Natural killer cell (primary cell): ENCODE data around the gene FRMD4A. TPM values are rescaled to one million over a fixed set of nuclear protein-coding genes. Genes with fewer than 3 reads are reported as not detected.

Source experiments
- ATAC-seq, 3 donors: fragments of 150-1000 bp in 2 of 3; fragments of 200-7000 bp in 1 of 3; cut with Tn5 transposase; 1 replicate in 1 of 3; 2 replicates in 2 of 3; pipeline ENCODE4 v1.10.0; 2021; ENCODE audit warnings: mild to moderate bottlenecking in 2 of 3, moderate library complexity in 2 of 3
- DNase-seq, 2 donors: peaks; one replicate each; pipeline versions ENCODE4 v3.0.0 to v3.0.0-alpha.2; 2013 to 2021; ENCODE audit warnings: mixed read lengths in 1 of 2
- H3K27ac ChIP-seq: one replicate; pipeline ENCODE4 v1.5.1; 2013; ENCODE audit warnings: mild to moderate bottlenecking, low read length
- H3K27me3 ChIP-seq: one replicate; pipeline ENCODE4 v1.6.1; 2013; ENCODE audit warnings: low read length; ENCODE audit not compliant: control insufficient read depth, insufficient read depth
- H3K36me3 ChIP-seq: one replicate; pipeline ENCODE4 v1.6.1; 2013; ENCODE audit warnings: low read length; ENCODE audit not compliant: control insufficient read depth, insufficient read depth
- H3K4me1 ChIP-seq: one replicate; pipeline ENCODE4 v1.6.1; 2013; ENCODE audit warnings: low read length; ENCODE audit not compliant: control insufficient read depth, insufficient read depth
- H3K4me3 ChIP-seq: one replicate; pipeline ENCODE4 v1.5.1; 2013; ENCODE audit warnings: low read length
- H3K9me3 ChIP-seq: one replicate; pipeline ENCODE4 v1.6.1; 2013; ENCODE audit warnings: low read length; ENCODE audit not compliant: control insufficient read depth, insufficient read depth
- H3K27ac Mint-ChIP-seq, 2 donors: one replicate each; pipeline ENCODE4 v1.8.0; 2022; ENCODE audit warnings: mild to moderate bottlenecking in 2 of 2, mixed read lengths in 2 of 2, moderate library complexity in 1 of 2
- H3K27me3 Mint-ChIP-seq, 2 donors: one replicate each; pipeline ENCODE4 v1.8.0; 2022; ENCODE audit warnings: low read depth in 2 of 2, mixed read lengths in 2 of 2
- H3K36me3 Mint-ChIP-seq: one replicate; pipeline ENCODE4 v1.8.0; 2022; ENCODE audit warnings: mixed read lengths
- H3K4me1 Mint-ChIP-seq, 2 donors: one replicate each; pipeline ENCODE4 v1.8.0; 2022; ENCODE audit warnings: mixed read lengths in 2 of 2
- H3K4me3 Mint-ChIP-seq: one replicate; pipeline ENCODE4 v1.8.0; 2022; ENCODE audit warnings: mild to moderate bottlenecking, moderate library complexity, mixed read lengths
- H3K9me3 Mint-ChIP-seq, 2 donors: one replicate each; pipeline ENCODE4 v1.8.0; 2022; ENCODE audit warnings: mixed read lengths in 2 of 2
- CTCF ChIP-seq: fragments of 200-600 bp; IDR thresholded peaks from one replicate; pipeline ENCODE4 v1.8.0; 2022; ENCODE audit warnings: antibody characterized with exemption
- WGBS: methylation state at CpG from one replicate; pipeline ENCODE4 v1.1.7; 2013; ENCODE audit warnings: missing lambda C conversion rate; ENCODE audit not compliant: insufficient coverage; 5-methylcytosine and 5-hydroxymethylcytosine counted together
- intact Hi-C: fragments of 100-400 bp; cut with micrococcal nuclease; formaldehyde crosslinking; loops from one replicate; pipeline ENCODE4 v1.14.2; 2022
- total RNA-seq, 4 donors: library from RNA; stranded (reverse); fragments of 120-200 nt in 1 of 4; gene quantifications; one replicate each; pipeline versions ENCODE4 v1.2.3 to v1.2.4, GENCODE V29; 2013 to 2022

Gene FRMD4A
- total RNA-seq, 3 donors from 2014 or later (not counting 1 experiment from before 2014, with no cell fraction given), result 0.36 to 0.38 TPM; not detected in 1

DNA sequence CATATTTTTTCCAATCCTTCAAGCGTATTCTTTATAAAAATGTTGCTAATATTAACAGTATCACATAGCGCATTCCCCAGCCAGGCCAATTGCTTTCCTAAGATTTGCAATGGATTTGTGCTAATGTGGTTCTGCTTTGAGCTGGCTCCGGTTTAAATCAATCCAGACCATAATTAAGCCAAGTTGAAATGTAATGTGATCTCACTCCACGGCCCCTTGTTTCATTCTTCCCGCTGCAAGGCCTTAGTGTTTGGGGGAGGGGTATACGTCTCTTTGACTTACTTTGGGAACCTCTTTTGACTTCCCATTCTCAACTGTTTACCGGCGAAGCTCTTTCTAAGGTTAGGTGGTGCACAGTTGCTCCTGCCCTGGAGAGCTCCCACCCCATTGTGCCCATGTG, 657.6 kb downstream of the FRMD4A start:
- H3K36me3 Mint-ChIP-seq, result no peaks in the 10 kb centered on the region
- intact Hi-C loops, result no loop called here
- Histone ChIP-seq H3K27me3 (no peaks in the 10 kb centered on the region), H3K4me1 (no peaks in the 10 kb centered on the region), H3K9me3 (no peaks in the 10 kb centered on the region), H3K27ac (no peak overlapping the region), H3K36me3 (no peaks in the 10 kb centered on the region), H3K4me3 (no peak overlapping the region)
- no peaks in the 10 kb centered on the region for H3K4me1 Mint-ChIP-seq
- no peak overlapping the region for H3K27ac Mint-ChIP-seq
- DNase-seq (no peak), ATAC-seq (no peak)
- TF ChIP-seq CTCF, result no peak
- WGBS, result 93% methylated on average over 4 of the region's 8 CpGs
- H3K27me3 Mint-ChIP-seq, result no peaks in the 10 kb centered on the region
- no peak overlapping the region for H3K4me3 Mint-ChIP-seq
- H3K9me3 Mint-ChIP-seq, result no peaks in the 10 kb centered on the region

GRCh38 chr10:13672548-13672947, 658.2 kb downstream of the FRMD4A start:
- 94% methylated on average over 5 of the region's 7 CpGs for WGBS
- no peak overlapping the region for H3K27ac ChIP-seq
- H3K36me3 ChIP-seq, result no peaks in the 10 kb centered on the region
- H3K27ac Mint-ChIP-seq, result no peak overlapping the region
- H3K9me3 ChIP-seq, result no peaks in the 10 kb centered on the region
- ATAC-seq (no peak), DNase-seq (no peak)
- H3K9me3 Mint-ChIP-seq, result no peaks in the 10 kb centered on the region
- intact Hi-C loops, result no loop called here
- no peaks in the 10 kb centered on the region for H3K36me3 Mint-ChIP-seq
- no peak overlapping the region for H3K4me3 Mint-ChIP-seq
- no peak overlapping the region for H3K4me3 ChIP-seq
- no peak for TF ChIP-seq CTCF
- H3K27me3 Mint-ChIP-seq, result no peaks in the 10 kb centered on the region
- no peaks in the 10 kb centered on the region for H3K4me1 Mint-ChIP-seq
- H3K27me3 ChIP-seq, result no peaks in the 10 kb centered on the region
- no peaks in the 10 kb centered on the region for H3K4me1 ChIP-seq

DNA sequence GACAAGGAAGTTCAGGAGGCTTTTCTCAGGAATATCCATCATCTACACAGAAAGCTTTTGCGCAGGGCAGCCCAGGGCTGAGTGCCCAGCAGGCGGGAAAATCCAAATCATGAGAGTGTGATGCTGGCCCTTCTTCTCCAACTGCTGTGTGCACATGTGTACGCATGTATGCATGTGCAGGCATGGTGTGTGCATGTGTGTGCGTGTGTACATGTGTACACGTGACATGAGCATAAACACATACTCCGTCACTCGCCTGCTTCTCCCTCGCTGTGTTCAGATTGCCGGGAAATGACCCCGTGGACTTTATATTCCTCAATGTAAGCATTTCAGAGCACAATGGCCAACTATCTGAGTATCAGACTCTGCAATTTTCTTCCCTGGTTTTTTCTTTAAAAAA, 658.8 kb downstream of the FRMD4A start:
- H3K4me1 ChIP-seq, result no peaks in the 10 kb centered on the region
- no peak for TF ChIP-seq CTCF
- no peak overlapping the region for H3K4me3 Mint-ChIP-seq
- DNase-seq (no peak), ATAC-seq (no peak)
- no peaks in the 10 kb centered on the region for H3K9me3 Mint-ChIP-seq
- intact Hi-C loops, result no loop called here
- WGBS, result 90% methylated on average over 10 of the region's 10 CpGs
- H3K27ac ChIP-seq, result no peak overlapping the region
- H3K9me3 ChIP-seq, result no peaks in the 10 kb centered on the region
- H3K27ac Mint-ChIP-seq, result no peak overlapping the region
- H3K27me3 Mint-ChIP-seq, result no peaks in the 10 kb centered on the region
- H3K4me3 ChIP-seq, result no peak overlapping the region
- no peaks in the 10 kb centered on the region for H3K27me3 ChIP-seq
- no peaks in the 10 kb centered on the region for H3K4me1 Mint-ChIP-seq
- H3K36me3 Mint-ChIP-seq, result no peaks in the 10 kb centered on the region
- H3K36me3 ChIP-seq, result no peaks in the 10 kb centered on the region

DNA sequence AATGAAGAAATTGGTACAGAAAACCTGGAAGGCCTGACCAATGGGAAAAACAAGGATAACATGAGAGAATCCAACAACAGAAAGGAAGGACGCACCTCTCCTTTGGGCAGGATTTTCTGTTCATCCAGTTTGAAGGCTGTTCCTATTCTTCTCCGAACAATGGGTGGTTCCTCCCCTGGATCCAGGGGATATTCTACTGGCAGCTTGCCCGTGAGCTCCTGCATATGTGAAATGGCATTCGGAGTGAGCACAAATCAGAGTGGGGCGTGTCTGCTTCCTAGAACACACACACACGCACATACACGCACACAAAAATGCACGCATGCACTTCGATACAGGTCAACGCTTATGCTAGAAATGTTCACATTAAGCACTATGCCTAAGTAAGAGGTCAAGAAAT, 660.4 kb downstream of the FRMD4A start:
- no peaks in the 10 kb centered on the region for H3K27me3 Mint-ChIP-seq

More for the DNA sequence above, 660.4 kb downstream of the FRMD4A start:
- intact Hi-C loops, result no loop called here
- no peaks in the 10 kb centered on the region for H3K9me3 Mint-ChIP-seq
- H3K36me3 ChIP-seq, result no peaks in the 10 kb centered on the region
- H3K4me3 Mint-ChIP-seq, result no peak overlapping the region
- H3K36me3 Mint-ChIP-seq, result no peaks in the 10 kb centered on the region
- WGBS, result 98% methylated on average over 10 of the region's 10 CpGs
- no peaks in the 10 kb centered on the region for H3K4me1 Mint-ChIP-seq
- H3K4me1 ChIP-seq, result no peaks in the 10 kb centered on the region
- DNase-seq (no peak), ATAC-seq (no peak)
- no peak overlapping the region for H3K4me3 ChIP-seq
- H3K9me3 ChIP-seq, result no peaks in the 10 kb centered on the region
- H3K27me3 ChIP-seq, result no peaks in the 10 kb centered on the region
- TF ChIP-seq CTCF, result no peak
- H3K27ac Mint-ChIP-seq, result no peak overlapping the region
- H3K27ac ChIP-seq, result no peak overlapping the region
